Hippocampal formation (tissue), 2 donors: ENCODE data around the gene FLT1.

Experiments used
- DNase-seq, 2 donors: peaks; one replicate each; lab custom pipeline; 2025; lab: John Stamatoyannopoulos, UW

FLT1 gene

GRCh38 chr13:28488376-28489005, 6.4 kb downstream of the FLT1 start:
- DNase-seq, result no peak

- no peak for DNase-seq
These were observed 8.9 kb downstream of the FLT1 start for GRCh38 chr13:28485996-28486543.

- no peak for DNase-seq
These were observed 9.4 kb downstream of the FLT1 start for GRCh38 chr13:28485551-28485950.

GRCh38 chr13:28485097-28485496, 9.8 kb downstream of the FLT1 start:
- DNase-seq, result no peak

GRCh38 chr13:28483313-28483931, 11.5 kb downstream of the FLT1 start:
- no peak for DNase-seq

GRCh38 chr13:28479005-28479404, 15.9 kb downstream of the FLT1 start:
- DNase-seq, result no peak

- no peak for DNase-seq
These were observed 16.8 kb downstream of the FLT1 start for GRCh38 chr13:28478127-28478526.

GRCh38 chr13:28477709-28477973, 17.3 kb downstream of the FLT1 start:
- no peak for DNase-seq

GRCh38 chr13:28476919-28477708, 17.8 kb downstream of the FLT1 start:
- DNase-seq, result no peak

GRCh38 chr13:28475916-28476725, 18.8 kb downstream of the FLT1 start:
- no peak for DNase-seq

GRCh38 chr13:28474491-28475134, 20.3 kb downstream of the FLT1 start:
- no peak for DNase-seq

GRCh38 chr13:28473044-28473443, 21.9 kb downstream of the FLT1 start:
- DNase-seq, result no peak

GRCh38 chr13:28471421-28471820, 23.5 kb downstream of the FLT1 start:
- no peak for DNase-seq

GRCh38 chr13:28470296-28470695, 24.6 kb downstream of the FLT1 start:
- DNase-seq, result no peak

- no peak for DNase-seq
These were observed 25.6 kb downstream of the FLT1 start for GRCh38 chr13:28469316-28469715.

GRCh38 chr13:28468023-28468915, 26.7 kb downstream of the FLT1 start:
- no peak for DNase-seq

GRCh38 chr13:28467034-28467433, 27.9 kb downstream of the FLT1 start:
- DNase-seq, result no peak

- DNase-seq, result no peak
These were observed 28.8 kb downstream of the FLT1 start for GRCh38 chr13:28466151-28466550.

- no peak for DNase-seq
These were observed 30.0 kb downstream of the FLT1 start for GRCh38 chr13:28464861-28465460.

- DNase-seq, result no peak
These were observed 31.4 kb downstream of the FLT1 start for GRCh38 chr13:28463481-28463880.
